Stomach (tissue), 9 donors: ENCODE measurements around the gene ZNF580. TPM values are rescaled to one million over a fixed set of nuclear protein-coding genes. Genes with fewer than 3 reads are reported as not detected.

Experiments used
- DNase-seq, 2 donors: peaks; one replicate each; pipeline versions ENCODE4 v3.0.0 to v3.0.0-alpha.2; 2013 to 2019
- H3K27ac ChIP-seq, 5 donors: fragments of 200-600 bp in 4 of 5; sonication (generic) in 4 of 5; one replicate each; pipeline ENCODE4 v1.5.1; 2013 to 2019; ENCODE audit warnings: mild to moderate bottlenecking in 1 of 5, moderate library complexity in 1 of 5
- H3K27me3 ChIP-seq, 3 donors: fragments of 200-600 bp; sonication (generic); one replicate each; pipeline ENCODE4 v1.5.1; 2017 to 2019; ENCODE audit warnings: mixed run types in 1 of 3
- H3K36me3 ChIP-seq, 4 donors: fragments of 200-600 bp; sonication (generic); 1 replicate in 3 of 4; 2 replicates in 1 of 4; pipeline ENCODE4 v1.5.1; 2016 to 2019
- H3K4me1 ChIP-seq, 4 donors: fragments of 200-600 bp; sonication (generic); one replicate each; pipeline ENCODE4 v1.5.1; 2016 to 2019
- H3K4me3 ChIP-seq, 4 donors: fragments of 200-600 bp; sonication (generic) in 3 of 4; one replicate each; pipeline ENCODE4 v1.5.1; 2016 to 2019; ENCODE audit warnings: mild to moderate bottlenecking in 1 of 4
- H3K9me3 ChIP-seq, 4 donors: fragments of 200-600 bp; sonication (generic); one replicate each; pipeline ENCODE4 v1.5.1; 2016 to 2019
- CTCF ChIP-seq, 7 experiments: fragments of 450-650 bp in 4 of 7; fragments of 200-600 bp in 3 of 7; sonication (generic) in 3 of 7; IDR thresholded peaks; one replicate each; pipeline ENCODE4 v1.5.1; 2016 to 2019; ENCODE audit warnings: antibody characterized with exemption in 7 of 7, control low read depth in 2 of 7, mild to moderate bottlenecking in 1 of 7
- EP300 ChIP-seq: sonication (generic); formaldehyde crosslinking; IDR thresholded peaks from one replicate; pipeline ENCODE4 v1.6.1; 2017; ENCODE audit warnings: antibody characterized with exemption
- POLR2A ChIP-seq, 4 donors: fragments of 450-650 bp; IDR thresholded peaks; one replicate each; pipeline ENCODE4 v1.6.1; 2016; ENCODE audit warnings: antibody characterized with exemption in 4 of 4, control low read depth in 2 of 4, mild to moderate bottlenecking in 1 of 4, moderate library complexity in 1 of 4
- POLR2AphosphoS5 ChIP-seq, 3 donors: sonication (generic); formaldehyde crosslinking; IDR thresholded peaks; one replicate each; pipeline ENCODE4 v1.6.1; 2016; ENCODE audit warnings: antibody characterized with exemption in 3 of 3
- WGBS, 5 donors: extraction: QIAGEN DNeasy Blood & Tissue Kit in 3 of 5; methylation state at CpG; one replicate each; pipeline versions ENCODE4 v1.1.5 to v1.1.7; 2013 to 2018; 5-methylcytosine and 5-hydroxymethylcytosine counted together
- intact Hi-C: fragments of 100-400 bp; cut with DNase I; formaldehyde crosslinking; loops from one replicate; pipeline ENCODE4 v1.15.1; 2023; ENCODE audit warnings: low total_unique reads
- polyA plus RNA-seq, 3 donors: library from polyadenylated mRNA; stranded (reverse); fragments of 200-250 nt; gene quantifications; one replicate each; pipeline ENCODE4 v1.2.3, GENCODE V29; 2013
- total RNA-seq, 5 donors: library from RNA; depleted of rRNA; stranded (reverse); fragments of >200 nt; gene quantifications; one replicate each; pipeline versions ENCODE4 v1.1.0 to v1.2.3, GENCODE V29; 2014 to 2016
- donor health status: healthy with polysubstance abuse.
- donor health status: Bipolar disorder and iron deficiency.
- donor health status: healthy.

ZNF580 gene
- total and polyA plus RNA-seq, 8 donors: 10.6 to 55.0 (median 19.0) TPM; not detected in 1

GRCh38 chr19:55661826-55662225 lies 21.0 kb downstream of the ZNF580 start:
- peaks cover 32 to 56% (median 42%) of the 10 kb centered on the region in 4 donors for H3K4me1 ChIP-seq
- H3K27ac ChIP-seq: no peak overlapping the region
- H3K36me3 ChIP-seq: peaks cover 72 to 86% (median 84%) of the 10 kb centered on the region in 4 donors
- no peaks in the 10 kb centered on the region for H3K9me3 ChIP-seq
- H3K4me3 ChIP-seq: no peak overlapping the region
- no peaks in the 10 kb centered on the region for H3K27me3 ChIP-seq
- no peak for TF ChIP-seq POLR2AphosphoS5 (IDR thresholded peaks at IDR 0.05)
- no peak for TF ChIP-seq POLR2A (IDR thresholded peaks at IDR 0.05)
- no peak for TF ChIP-seq EP300
- no peak for TF ChIP-seq CTCF (IDR thresholded peaks at IDR 0.05)
- no peak for DNase-seq
- intact Hi-C loops: no loop called here
- 65 to 69% (median 68%) methylated on average over 7 of the region's 7 CpGs for WGBS, 5 donors

DNA sequence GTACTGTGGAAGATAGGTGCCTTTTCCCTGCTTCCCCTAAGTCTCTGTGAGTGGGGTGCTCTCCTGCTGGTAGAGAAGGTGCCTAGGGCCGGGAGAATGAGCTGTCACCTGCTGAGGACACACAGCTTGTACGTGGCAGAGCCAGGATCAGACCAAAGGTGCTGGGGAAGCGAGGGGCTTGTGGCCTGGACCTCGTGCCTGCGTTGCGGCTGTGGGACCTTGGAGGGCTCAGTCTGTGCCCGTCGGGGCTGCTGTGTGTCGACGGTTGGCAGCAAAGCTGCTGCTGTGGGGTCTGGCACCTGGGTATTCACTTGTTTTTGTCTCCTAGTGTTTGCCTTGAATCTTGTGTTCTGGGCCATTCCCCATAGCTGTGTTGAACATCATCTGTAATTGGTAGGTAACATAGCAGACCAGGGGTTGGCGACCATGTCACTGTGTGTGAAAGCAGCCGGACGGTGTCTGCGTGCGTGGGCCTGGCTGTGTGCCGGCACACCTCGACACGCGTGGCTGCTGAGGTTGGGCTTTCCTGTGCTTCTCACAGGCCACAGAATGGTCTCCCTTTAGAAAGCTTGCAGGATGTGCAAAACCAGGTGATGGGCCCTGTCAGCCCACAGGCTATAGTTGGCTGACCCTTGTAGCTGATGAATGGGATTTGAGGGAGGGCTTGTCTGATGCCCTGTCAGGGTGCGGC lies 23.2 kb downstream of the ZNF580 start:
- Histone ChIP-seq H3K27ac (no peak overlapping the region), H3K9me3 (no peaks in the 10 kb centered on the region), H3K4me1 (peaks cover 31 to 53% (median 41%) of the 10 kb centered on the region in 4 donors), H3K36me3 (peaks cover 90 to 100% (median 100%) of the 10 kb centered on the region in 4 donors), H3K4me3 (no peak overlapping the region), H3K27me3 (no peaks in the 10 kb centered on the region)
- no peak for DNase-seq
- 85 to 92% (median 89%) methylated on average over 11 to 20 of the region's 20 CpGs for WGBS, 5 donors
- intact Hi-C loops: no loop called here
- no peak for TF ChIP-seq EP300

DNA sequence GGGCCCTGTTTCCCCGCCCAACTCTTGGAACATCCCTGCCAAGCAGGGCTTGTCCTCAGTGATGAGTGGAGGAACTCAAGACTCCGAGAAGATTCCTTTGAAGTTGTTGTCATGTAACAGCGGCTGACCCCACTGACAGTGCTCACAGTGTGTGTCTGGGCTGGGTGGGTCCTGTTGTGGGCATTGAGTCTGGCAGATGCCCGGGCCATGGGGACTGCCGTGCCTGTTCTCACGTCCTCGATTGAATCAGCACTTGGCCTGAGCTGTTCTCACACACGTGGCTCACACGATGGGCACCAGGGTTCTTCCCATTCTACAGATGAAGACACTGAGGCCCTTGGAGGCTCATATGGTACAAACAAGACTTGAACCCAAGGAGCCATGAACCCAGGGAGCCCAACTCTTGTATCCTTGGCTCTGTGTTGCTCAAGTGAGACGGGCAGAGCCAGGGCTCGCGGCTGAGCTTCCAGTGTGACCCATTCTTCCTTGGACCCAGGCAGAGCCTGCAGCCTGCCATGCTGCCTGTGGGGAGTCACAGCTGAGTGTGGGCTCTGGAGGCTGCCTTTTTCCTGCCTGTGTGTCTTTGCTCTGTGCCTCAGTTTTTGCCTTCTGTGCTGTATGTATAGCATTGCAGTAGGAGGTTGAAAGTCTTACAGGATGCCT lies 25.7 kb downstream of the ZNF580 start:
- no peak for DNase-seq
- H3K4me3 ChIP-seq: no peak overlapping the region
- intact Hi-C loops: no loop called here
- H3K9me3 ChIP-seq: no peaks in the 10 kb centered on the region
- TF ChIP-seq EP300 (no peak), POLR2A (IDR thresholded peaks at IDR 0.05) (no peak), POLR2AphosphoS5 (IDR thresholded peaks at IDR 0.05) (no peak), CTCF (IDR thresholded peaks at IDR 0.05) (no peak)
- WGBS, 5 donors: 74 to 85% (median 84%) methylated on average over 7 to 12 of the region's 12 CpGs
- peaks cover 21 to 50% (median 41%) of the 10 kb centered on the region in 4 donors for H3K4me1 ChIP-seq
- no peaks in the 10 kb centered on the region for H3K27me3 ChIP-seq
- H3K36me3 ChIP-seq: peaks cover 91 to 100% (median 100%) of the 10 kb centered on the region in 4 donors
- peak overlapping the region in 1 of 5 donors; percentile 69 for H3K27ac ChIP-seq

DNA sequence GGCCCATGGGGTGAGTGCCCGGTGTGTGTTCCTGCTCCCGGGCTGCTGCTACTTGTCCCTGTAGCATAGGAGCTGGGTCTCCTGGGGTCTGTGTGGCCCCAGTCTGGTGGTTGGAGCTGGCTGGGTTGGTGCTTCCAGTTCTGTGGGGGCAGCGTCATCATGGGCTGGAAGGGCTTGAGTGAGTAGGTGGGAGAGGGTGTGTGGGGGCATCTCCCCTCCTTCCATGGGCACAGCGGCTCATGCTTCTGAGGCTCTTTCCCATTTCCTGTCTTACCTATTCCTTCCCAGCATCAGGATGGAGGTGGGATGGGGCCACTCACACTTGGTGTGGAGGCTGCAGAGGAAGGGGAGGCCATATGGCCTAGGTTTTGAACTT lies 26.2 kb downstream of the ZNF580 start:
- intact Hi-C loops: no loop called here
- Histone ChIP-seq H3K9me3 (no peaks in the 10 kb centered on the region), H3K4me3 (no peak overlapping the region), H3K27me3 (no peaks in the 10 kb centered on the region), H3K4me1 (peaks cover 21 to 55% (median 43%) of the 10 kb centered on the region in 4 donors), H3K36me3 (peaks cover 86 to 100% (median 100%) of the 10 kb centered on the region in 4 donors), H3K27ac (peak overlapping the region in 3 of 5 donors; percentile 50 to 69 (median 52))
- no peak for TF ChIP-seq CTCF (IDR thresholded peaks at IDR 0.05)
- TF ChIP-seq EP300: no peak
- no peak for TF ChIP-seq POLR2AphosphoS5 (IDR thresholded peaks at IDR 0.05)
- TF ChIP-seq POLR2A (IDR thresholded peaks at IDR 0.05): no peak
- WGBS, 5 donors: 88 to 100% (median 92%) methylated on average over 3 to 4 of the region's 4 CpGs
- no peak for DNase-seq
